NCI-H187 (cell line): ENCODE measurements around the gene OR51B6.
"Not testable (repeated sequence)": the region's sequence is repeated elsewhere in the genome, so short reads cannot be mapped to it uniquely, and the experiment has no call there.

Experiments
- DNase-seq, 2 experiments: peaks; one replicate each; lab custom pipeline; 2025; lab: John Stamatoyannopoulos, UW

OR51B6 gene

GRCh38 chr11:5351208-5351607 lies at the start of gene OR51B6:
Gene OR51B6 (plus strand): TSS chr11:5351508. CDS start chr11:5351508, 0 bp downstream.
- DNase-seq: no peak

GRCh38 chr11:5301846-5302245 lies 49.5 kb upstream of the OR51B6 start, which contains the start of gene OR51B4:
Gene OR51B4 (minus strand): TSS chr11:5301946. CDS start chr11:5301946, 0 bp downstream.
- no peak for DNase-seq

GRCh38 chr11:5303626-5304025 lies 47.7 kb upstream of the OR51B6 start:
- no peak for DNase-seq

GRCh38 chr11:5304046-5304445 lies 47.3 kb upstream of the OR51B6 start:
- DNase-seq: no peak

GRCh38 chr11:5307256-5308019 lies 43.9 kb upstream of the OR51B6 start:
- DNase-seq: no peak

- no peak for DNase-seq
These were observed 40.9 kb upstream of the OR51B6 start for GRCh38 chr11:5310423-5310822.

GRCh38 chr11:5313326-5314023 lies 37.8 kb upstream of the OR51B6 start:
- DNase-seq: not testable (repeated sequence)

- DNase-seq: no peak
These were observed 34.0 kb upstream of the OR51B6 start for GRCh38 chr11:5317292-5317691.

GRCh38 chr11:5324197-5324596 lies 27.1 kb upstream of the OR51B6 start, which contains the start of gene OR51B2:
Gene OR51B2 (minus strand): TSS chr11:5324297. CDS start chr11:5324297, 0 bp downstream.
- no peak for DNase-seq

GRCh38 chr11:5335170-5335569 lies 16.1 kb upstream of the OR51B6 start:
- no peak for DNase-seq

GRCh38 chr11:5336331-5336730 lies 15.0 kb upstream of the OR51B6 start:
- no peak for DNase-seq

GRCh38 chr11:5337253-5337652 lies 14.1 kb upstream of the OR51B6 start:
- not testable (repeated sequence) for DNase-seq

- no peak for DNase-seq
These were observed 11.5 kb upstream of the OR51B6 start for GRCh38 chr11:5339771-5340322.

GRCh38 chr11:5343474-5344335 lies 7.6 kb upstream of the OR51B6 start, which contains the start of gene OR51B5:
Gene OR51B5 (minus strand): TSS chr11:5343524. CDS start chr11:5343524, 0 bp downstream.
- DNase-seq: no peak

- no peak for DNase-seq
These were observed 5.5 kb upstream of the OR51B6 start for GRCh38 chr11:5345831-5346230.

- DNase-seq: no peak
These were observed 2.6 kb upstream of the OR51B6 start for GRCh38 chr11:5348551-5349194.

- DNase-seq: no peak
These were observed 1.8 kb upstream of the OR51B6 start for GRCh38 chr11:5349550-5349949.

GRCh38 chr11:5356031-5356430 lies 4.7 kb downstream of the OR51B6 start:
- DNase-seq: not testable (repeated sequence)

GRCh38 chr11:5362017-5362625 lies 10.8 kb downstream of the OR51B6 start:
- no peak for DNase-seq

GRCh38 chr11:5363679-5364078 lies 12.4 kb downstream of the OR51B6 start:
- DNase-seq: no peak

GRCh38 chr11:5364214-5364613 lies 12.9 kb downstream of the OR51B6 start:
- DNase-seq: no peak
